CD4-positive, alpha-beta T cell (primary cell): Measurements from ENCODE around the gene ZBTB11. TPM values are rescaled to one million over a fixed set of nuclear protein-coding genes. Genes with fewer than 3 reads are reported as not detected.

ENCODE experiments used
- ATAC-seq: fragments of 200-7000 bp; cut with Tn5 transposase; one replicate; pipeline ENCODE4 v1.10.0; 2022; ENCODE audit warnings: mild to moderate bottlenecking; ENCODE audit not compliant: poor library complexity
- CTCF ChIA-PET: fragments of 350-600 bp; sonication (Branson Sonifier 250); formaldehyde crosslinking; loops from one replicate; lab custom pipeline; 2021; ENCODE audit warnings: antibody characterized with exemption, inconsistent platforms; lab: Charles Lee
- POLR2A ChIA-PET: fragments of 350-600 bp; sonication (Branson Sonifier 250); formaldehyde crosslinking; loops from one replicate; lab custom pipeline; 2021; ENCODE audit warnings: antibody characterized with exemption, inconsistent platforms; lab: Charles Lee
- DNase-seq, 14 experiments: peaks; one replicate each; pipeline ENCODE4 v3.0.0-alpha.2; 2013 to 2020; ENCODE audit warnings: mixed read lengths in 2 of 14
- H3K27ac ChIP-seq, 2 donors: one replicate each; pipeline versions ENCODE4 v1.5.1 to v1.7.0; 2013; ENCODE audit warnings: low read length in 2 of 2, low read depth in 1 of 2, mild to moderate bottlenecking in 1 of 2
- H3K27me3 ChIP-seq, 2 experiments: 1 replicate in 1 of 2; 2 replicates in 1 of 2; pipeline versions ENCODE4 v1.6.1 to v1.7.0; 2013; ENCODE audit warnings: low read length in 2 of 2, control low read depth in 1 of 2, mild to moderate bottlenecking in 1 of 2, moderate library complexity in 1 of 2; ENCODE audit not compliant: insufficient read depth in 2 of 2, control insufficient read depth in 1 of 2
- H3K36me3 ChIP-seq: one replicate; pipeline ENCODE4 v1.6.1; 2013; ENCODE audit warnings: low read length, control low read depth; ENCODE audit not compliant: insufficient read depth
- H3K4me1 ChIP-seq: one replicate; pipeline ENCODE4 v1.6.1; 2013; ENCODE audit warnings: low read length, control low read depth; ENCODE audit not compliant: insufficient read depth
- H3K4me3 ChIP-seq: one replicate; pipeline ENCODE4 v1.5.1; 2013; ENCODE audit warnings: mild to moderate bottlenecking, low read length, moderate library complexity
- H3K9me3 ChIP-seq, 2 experiments: 1 replicate in 1 of 2; 2 replicates in 1 of 2; pipeline versions ENCODE4 v1.6.1 to v1.7.0; 2013; ENCODE audit warnings: low read length in 2 of 2, mild to moderate bottlenecking in 2 of 2, control low read depth in 1 of 2, moderate library complexity in 1 of 2; ENCODE audit not compliant: control insufficient read depth in 1 of 2, insufficient read depth in 1 of 2
- H3K27ac Mint-ChIP-seq: one replicate; pipeline ENCODE4 v1.8.0; 2020; ENCODE audit warnings: mixed read lengths
- H3K27me3 Mint-ChIP-seq: one replicate; pipeline ENCODE4 v1.8.0; 2021; ENCODE audit warnings: mixed read lengths
- H3K36me3 Mint-ChIP-seq: one replicate; pipeline ENCODE4 v1.8.0; 2021; ENCODE audit warnings: low read depth, mixed read lengths
- H3K4me1 Mint-ChIP-seq: one replicate; pipeline ENCODE4 v1.8.0; 2021; ENCODE audit warnings: low read depth, mixed read lengths
- H3K4me3 Mint-ChIP-seq: one replicate; pipeline ENCODE4 v1.8.0; 2020; ENCODE audit warnings: mild to moderate bottlenecking, mixed read lengths
- H3K9me3 Mint-ChIP-seq: one replicate; pipeline ENCODE4 v1.8.0; 2020; ENCODE audit warnings: mixed read lengths
- intact Hi-C, 2 experiments: fragments of 100-400 bp; cut with DNase I in 1 of 2; cut with micrococcal nuclease in 1 of 2; formaldehyde crosslinking; loops; one replicate each; pipeline versions ENCODE4 v1.15.1 to v1.9.0; 2023 to 2025; cut with DNase I, micrococcal nuclease
- total RNA-seq, 174 experiments: library from RNA in 2 of 174; stranded (reverse) in 2 of 174; gene quantifications; one replicate each; pipeline ENCODE4 v1.2.3 and lab custom pipeline; 2021 to 2026
- TF ChIP-seq, protein P1 (sequence below): fragments of 200-600 bp; IDR thresholded peaks from one replicate; pipeline ENCODE4 v1.8.0; 2022; ENCODE audit warnings: antibody characterized with exemption, mild to moderate bottlenecking

ZBTB11 gene
- total RNA-seq, 2 experiments from 2014 or later = 73.5 to 76.6 TPM

DNA sequence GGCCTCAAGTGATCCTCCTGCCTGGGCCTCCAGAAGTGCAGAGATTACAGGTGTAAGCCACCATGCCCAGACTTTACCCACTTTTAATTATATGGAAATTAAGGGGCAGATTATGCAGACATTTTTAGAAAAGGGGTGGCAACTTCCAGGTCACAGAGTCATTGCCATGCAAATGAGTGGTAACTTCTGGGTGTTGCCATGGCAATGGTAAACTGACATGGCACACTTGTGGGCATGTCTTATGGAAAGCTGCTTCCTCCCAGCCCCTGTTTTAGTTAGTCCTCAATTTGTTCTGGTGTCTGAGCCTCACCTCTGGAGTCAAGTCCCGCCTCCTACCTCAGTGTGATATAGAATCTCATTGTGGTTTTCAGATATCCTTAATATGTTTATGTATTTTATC, 53.3 kb downstream of the ZBTB11 start:
- Histone ChIP-seq H3K27me3 (no peaks in the 10 kb centered on the region), H3K9me3 (peaks cover 0 to 9% of the 10 kb centered on the region in 2 experiments), H3K4me3 (no peak overlapping the region), H3K4me1 (no peaks in the 10 kb centered on the region), H3K27ac (no peak overlapping the region), H3K36me3 (no peaks in the 10 kb centered on the region)
- intact Hi-C loops = no loop called here
- ATAC-seq (no peak), DNase-seq (no peak)
- no peaks in the 10 kb centered on the region for H3K9me3 Mint-ChIP-seq
- H3K4me3 Mint-ChIP-seq = no peak overlapping the region
- no peaks in the 10 kb centered on the region for H3K27me3 Mint-ChIP-seq
- ChIA-PET POLR2A (no interaction called here), CTCF (interaction anchor here (1.1 kb wide), 1 partner anchor 8 kb away, joined by 3 read pairs; no protein-coding TSS in a partner anchor)
- TF ChIP-seq, protein P1, sequence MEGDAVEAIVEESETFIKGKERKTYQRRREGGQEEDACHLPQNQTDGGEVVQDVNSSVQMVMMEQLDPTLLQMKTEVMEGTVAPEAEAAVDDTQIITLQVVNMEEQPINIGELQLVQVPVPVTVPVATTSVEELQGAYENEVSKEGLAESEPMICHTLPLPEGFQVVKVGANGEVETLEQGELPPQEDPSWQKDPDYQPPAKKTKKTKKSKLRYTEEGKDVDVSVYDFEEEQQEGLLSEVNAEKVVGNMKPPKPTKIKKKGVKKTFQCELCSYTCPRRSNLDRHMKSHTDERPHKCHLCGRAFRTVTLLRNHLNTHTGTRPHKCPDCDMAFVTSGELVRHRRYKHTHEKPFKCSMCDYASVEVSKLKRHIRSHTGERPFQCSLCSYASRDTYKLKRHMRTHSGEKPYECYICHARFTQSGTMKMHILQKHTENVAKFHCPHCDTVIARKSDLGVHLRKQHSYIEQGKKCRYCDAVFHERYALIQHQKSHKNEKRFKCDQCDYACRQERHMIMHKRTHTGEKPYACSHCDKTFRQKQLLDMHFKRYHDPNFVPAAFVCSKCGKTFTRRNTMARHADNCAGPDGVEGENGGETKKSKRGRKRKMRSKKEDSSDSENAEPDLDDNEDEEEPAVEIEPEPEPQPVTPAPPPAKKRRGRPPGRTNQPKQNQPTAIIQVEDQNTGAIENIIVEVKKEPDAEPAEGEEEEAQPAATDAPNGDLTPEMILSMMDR = no peak
- no peaks in the 10 kb centered on the region for H3K36me3 Mint-ChIP-seq
- H3K27ac Mint-ChIP-seq = no peak overlapping the region
- H3K4me1 Mint-ChIP-seq = no peaks in the 10 kb centered on the region

DNA sequence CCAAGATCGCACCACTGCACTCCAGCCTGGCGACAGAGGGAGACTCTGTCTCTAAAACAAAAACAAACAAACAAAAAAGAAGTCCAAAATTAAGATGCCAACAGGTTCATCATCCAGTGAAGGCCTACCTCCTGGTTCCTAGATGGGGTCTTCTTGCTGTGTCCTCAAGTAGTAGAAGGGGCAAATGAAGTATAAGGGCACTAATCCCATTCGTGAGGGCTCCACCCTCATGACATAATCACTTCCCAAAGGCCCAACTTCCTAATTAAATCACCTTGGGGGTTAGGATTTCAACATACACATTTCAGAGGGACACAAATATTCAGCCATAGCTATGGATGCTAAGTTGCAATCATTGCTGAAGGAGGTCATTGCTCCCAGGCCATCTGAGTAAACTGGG, 57.2 kb downstream of the ZBTB11 start:
- H3K9me3 Mint-ChIP-seq = no peaks in the 10 kb centered on the region
- no peaks in the 10 kb centered on the region for H3K4me1 Mint-ChIP-seq
- Histone ChIP-seq H3K27ac (no peak overlapping the region), H3K27me3 (no peaks in the 10 kb centered on the region), H3K9me3 (peaks cover 0 to 6% of the 10 kb centered on the region in 2 experiments), H3K36me3 (no peaks in the 10 kb centered on the region), H3K4me3 (no peak overlapping the region), H3K4me1 (no peaks in the 10 kb centered on the region)
- no peak for ATAC-seq
- CTCF ChIA-PET = no interaction called here
- POLR2A ChIA-PET = no interaction called here
- intact Hi-C loops = no loop called here
- H3K27ac Mint-ChIP-seq = no peak overlapping the region
- no peak overlapping the region for H3K4me3 Mint-ChIP-seq
- TF ChIP-seq, protein P1 = no peak
- no peaks in the 10 kb centered on the region for H3K36me3 Mint-ChIP-seq
- DNase-seq = no peak
- no peaks in the 10 kb centered on the region for H3K27me3 Mint-ChIP-seq

DNA sequence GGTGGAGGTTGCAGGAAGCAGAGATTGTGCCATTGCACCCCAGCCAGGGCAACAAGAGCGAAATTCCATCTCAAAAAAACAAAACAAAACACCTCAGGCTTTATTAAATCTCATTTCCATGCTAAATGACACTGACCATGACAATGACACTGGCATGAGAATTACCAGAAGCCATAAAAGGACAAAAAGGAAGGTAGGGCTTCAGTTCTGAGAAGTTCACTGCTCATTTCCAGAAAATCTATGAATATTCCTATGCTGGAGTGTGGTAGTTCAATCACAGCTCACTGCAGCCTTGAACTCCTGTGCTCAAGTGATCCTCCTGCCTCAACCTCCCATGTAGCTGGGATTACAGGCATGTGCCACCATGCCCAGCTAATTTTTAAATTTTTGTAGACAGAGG, 58.2 kb downstream of the ZBTB11 start:
- CTCF ChIA-PET = no interaction called here

More for the DNA sequence above, 58.2 kb downstream of the ZBTB11 start:
- POLR2A ChIA-PET = no interaction called here
- no peaks in the 10 kb centered on the region for H3K4me1 ChIP-seq
- ATAC-seq = no peak
- intact Hi-C loops = no loop called here
- H3K36me3 Mint-ChIP-seq = no peaks in the 10 kb centered on the region
- peaks cover 0 to 5% of the 10 kb centered on the region in 2 experiments for H3K9me3 ChIP-seq
- H3K27me3 Mint-ChIP-seq = no peaks in the 10 kb centered on the region
- no peaks in the 10 kb centered on the region for H3K9me3 Mint-ChIP-seq
- no peak overlapping the region for H3K27ac Mint-ChIP-seq
- no peak for DNase-seq
- H3K36me3 ChIP-seq = no peaks in the 10 kb centered on the region
- H3K4me1 Mint-ChIP-seq = no peaks in the 10 kb centered on the region
- H3K27me3 ChIP-seq = no peaks in the 10 kb centered on the region
- no peak overlapping the region for H3K27ac ChIP-seq
- TF ChIP-seq, protein P1 = no peak
- no peak overlapping the region for H3K4me3 Mint-ChIP-seq
- H3K4me3 ChIP-seq = no peak overlapping the region
